Stimulated activated CD4-positive, alpha-beta T cell treated with anti-CD3 and anti-CD28 coated beads, Interleukin-1b, Interleukin-23, amount 100 ng/mL, for 4 hours (primary cell): ENCODE results near the gene JPH2.

ENCODE experiments used
- DNase-seq, 2 donors: peaks; one replicate each; pipeline ENCODE4 v3.0.0-alpha.2; 2020; ENCODE audit warnings: low read depth in 2 of 2

Gene JPH2

GRCh38 chr20:44125332-44126127 lies 61.5 kb downstream of the JPH2 start:
- no peak for DNase-seq

- DNase-seq, result no peak
Measured at GRCh38 chr20:44123874-44124535, 63.0 kb downstream of the JPH2 start.

- no peak for DNase-seq
Measured at GRCh38 chr20:44123251-44123650, 63.7 kb downstream of the JPH2 start.

- DNase-seq, result no peak
Measured at GRCh38 chr20:44120676-44121425, 66.1 kb downstream of the JPH2 start.

GRCh38 chr20:44118185-44119033 lies 68.6 kb downstream of the JPH2 start:
- DNase-seq, result no peak

GRCh38 chr20:44117296-44118184 lies 69.4 kb downstream of the JPH2 start:
- DNase-seq, result no peak

GRCh38 chr20:44115762-44116644 lies 71.0 kb downstream of the JPH2 start:
- no peak for DNase-seq

GRCh38 chr20:44115181-44115580 lies 71.8 kb downstream of the JPH2 start:
- DNase-seq, result no peak

GRCh38 chr20:44113618-44114376 lies 73.2 kb downstream of the JPH2 start:
- DNase-seq, result no peak

GRCh38 chr20:44112889-44113617 lies 73.9 kb downstream of the JPH2 start:
- DNase-seq, result no peak

- no peak for DNase-seq
Measured at GRCh38 chr20:44112456-44112855, 74.5 kb downstream of the JPH2 start.

- DNase-seq, result no peak
Measured at GRCh38 chr20:44111712-44112335, 75.2 kb downstream of the JPH2 start.

GRCh38 chr20:44110816-44111568 lies 76.0 kb downstream of the JPH2 start:
- DNase-seq, result no peak

- DNase-seq, result no peak
Measured at GRCh38 chr20:44109951-44110361, 77.0 kb downstream of the JPH2 start.

- no peak for DNase-seq
Measured at GRCh38 chr20:44106615-44107014, 80.4 kb downstream of the JPH2 start.

- no peak for DNase-seq
Measured at GRCh38 chr20:44104798-44105517, 82.0 kb downstream of the JPH2 start.
